Endothelial cell of umbilical vein (primary cell): ENCODE results near the gene FCGR3A.
"Not testable (repeated sequence)": the region's sequence is repeated elsewhere in the genome, so short reads cannot be mapped to it uniquely, and the experiment has no call there.

Source experiments
- POLR2A ChIP-seq: IDR thresholded peaks from 2 replicates; pipeline ENCODE4 v1.6.1; 2012; ENCODE audit warnings: low read depth, mild to moderate bottlenecking, control low read depth, low read length
- POLR2AphosphoS5 ChIP-seq: IDR thresholded peaks from 2 replicates; pipeline ENCODE4 v1.6.1; 2012; ENCODE audit warnings: low read depth, mild to moderate bottlenecking, control low read depth, low read length, moderate library complexity; ENCODE audit not compliant: insufficient read depth
- TF ChIP-seq, protein P1 (sequence below), 2 donors: IDR thresholded peaks; 1 replicate in 1 of 2; 2 replicates in 1 of 2; pipeline ENCODE4 v1.5.1; 2011; ENCODE audit warnings: low read length in 2 of 2, mild to moderate bottlenecking in 2 of 2, moderate library complexity in 2 of 2, control low read depth in 1 of 2, inconsistent platforms in 1 of 2, low read depth in 1 of 2; ENCODE audit not compliant: insufficient read depth in 1 of 2; ENCODE audit errors: extremely low read depth in 1 of 2

DNA sequence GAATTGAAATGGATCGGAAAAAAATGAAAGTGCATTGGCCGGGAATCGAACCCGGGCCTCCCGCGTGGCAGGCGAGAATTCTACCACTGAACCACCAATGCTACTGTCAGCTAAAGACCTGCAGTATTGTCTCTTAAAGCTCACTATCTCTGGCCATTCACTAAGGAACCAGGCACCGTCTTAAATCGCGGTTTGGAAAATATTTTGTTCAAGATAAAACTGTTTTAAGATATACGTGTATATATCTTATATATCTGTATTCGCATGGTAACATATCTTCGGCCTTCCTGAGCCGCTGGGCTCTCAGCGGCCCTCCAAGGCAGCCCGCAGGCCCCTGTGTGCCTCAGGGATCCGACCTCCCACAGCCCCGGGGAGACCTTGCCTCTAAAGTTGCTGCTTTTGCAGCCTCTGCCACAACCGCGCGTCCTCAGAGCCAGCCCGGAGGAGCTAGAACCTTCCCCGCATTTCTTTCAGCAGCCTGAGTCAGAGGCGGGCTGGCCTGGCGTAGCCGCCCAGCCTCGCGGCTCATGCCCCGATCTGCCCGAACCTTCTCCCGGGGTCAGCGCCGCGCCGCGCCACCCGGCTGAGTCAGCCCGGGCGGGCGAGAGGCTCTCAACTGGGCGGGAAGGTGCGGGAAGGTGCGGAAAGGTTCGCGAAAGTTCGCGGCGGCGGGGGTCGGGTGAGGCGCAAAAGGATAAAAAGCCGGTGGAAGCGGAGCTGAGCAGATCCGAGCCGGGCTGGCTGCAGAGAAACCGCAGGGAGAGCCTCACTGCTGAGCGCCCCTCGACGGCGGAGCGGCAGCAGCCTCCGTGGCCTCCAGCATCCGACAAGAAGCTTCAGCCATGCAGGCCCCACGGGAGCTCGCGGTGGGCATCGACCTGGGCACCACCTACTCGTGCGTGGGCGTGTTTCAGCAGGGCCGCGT is 25.5 kb downstream of the FCGR3A start, which contains the start of gene HSPA6:
- not testable (repeated sequence) for TF ChIP-seq POLR2AphosphoS5, POLR2A
- TF ChIP-seq, protein P1, sequence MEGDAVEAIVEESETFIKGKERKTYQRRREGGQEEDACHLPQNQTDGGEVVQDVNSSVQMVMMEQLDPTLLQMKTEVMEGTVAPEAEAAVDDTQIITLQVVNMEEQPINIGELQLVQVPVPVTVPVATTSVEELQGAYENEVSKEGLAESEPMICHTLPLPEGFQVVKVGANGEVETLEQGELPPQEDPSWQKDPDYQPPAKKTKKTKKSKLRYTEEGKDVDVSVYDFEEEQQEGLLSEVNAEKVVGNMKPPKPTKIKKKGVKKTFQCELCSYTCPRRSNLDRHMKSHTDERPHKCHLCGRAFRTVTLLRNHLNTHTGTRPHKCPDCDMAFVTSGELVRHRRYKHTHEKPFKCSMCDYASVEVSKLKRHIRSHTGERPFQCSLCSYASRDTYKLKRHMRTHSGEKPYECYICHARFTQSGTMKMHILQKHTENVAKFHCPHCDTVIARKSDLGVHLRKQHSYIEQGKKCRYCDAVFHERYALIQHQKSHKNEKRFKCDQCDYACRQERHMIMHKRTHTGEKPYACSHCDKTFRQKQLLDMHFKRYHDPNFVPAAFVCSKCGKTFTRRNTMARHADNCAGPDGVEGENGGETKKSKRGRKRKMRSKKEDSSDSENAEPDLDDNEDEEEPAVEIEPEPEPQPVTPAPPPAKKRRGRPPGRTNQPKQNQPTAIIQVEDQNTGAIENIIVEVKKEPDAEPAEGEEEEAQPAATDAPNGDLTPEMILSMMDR (IDR thresholded peaks at IDR 0.05; ENCODE audit: extremely low read depth in 1 of 2, insufficient read depth in 1 of 2, low read depth in 1 of 2, low read length in 2 of 2), result not testable (repeated sequence)
